Lower lobe of right lung (tissue), 2 donors: Measurements from ENCODE around the gene FTCD. TPM values are rescaled to one million over a fixed set of nuclear protein-coding genes. Genes with fewer than 3 reads are reported as not detected.
A peak's percentile ranks its signal among the peaks of the same experiment; 100 is the strongest.

ENCODE experiments used
- ATAC-seq, 2 donors: fragments of 200-7000 bp; cut with Tn5 transposase; one replicate each; pipeline ENCODE4 v1.9.1; 2020 to 2022; ENCODE audit warnings: mild to moderate bottlenecking in 2 of 2, moderate library complexity in 2 of 2
- DNase-seq: peaks from one replicate; pipeline ENCODE4 v3.0.0-alpha.2; 2020
- H3K27ac ChIP-seq: fragments of 200-600 bp; one replicate; pipeline ENCODE4 v1.8.0; 2022
- H3K27me3 ChIP-seq: fragments of 200-600 bp; one replicate; pipeline ENCODE4 v1.8.0; 2022; ENCODE audit warnings: low read depth
- H3K36me3 ChIP-seq: fragments of 200-600 bp; one replicate; pipeline ENCODE4 v1.8.0; 2022; ENCODE audit warnings: mild to moderate bottlenecking
- H3K4me1 ChIP-seq: fragments of 200-600 bp; one replicate; pipeline ENCODE4 v1.8.0; 2022
- H3K4me3 ChIP-seq: fragments of 200-600 bp; one replicate; pipeline ENCODE4 v1.8.0; 2022; ENCODE audit warnings: mild to moderate bottlenecking
- H3K9me3 ChIP-seq: fragments of 200-600 bp; one replicate; pipeline ENCODE4 v1.8.0; 2022
- CTCF ChIP-seq: fragments of 200-600 bp; IDR thresholded peaks from one replicate; pipeline ENCODE4 v1.8.0; 2022; ENCODE audit warnings: antibody characterized with exemption, mild to moderate bottlenecking
- intact Hi-C: fragments of 100-400 bp; cut with DNase I; formaldehyde crosslinking; loops from one replicate; pipeline ENCODE4 v1.11.0; 2022
- total RNA-seq: library from RNA; stranded (reverse); fragmentation: NEBNext Ultra II Directional; extraction: Animal tissue kit (Norgen Biotek cat#: 25700); gene quantifications from one replicate; pipeline ENCODE4 v1.2.1, GENCODE V29; 2021
- donor health status: DM: no; HTN: yes; CAD: no; lungs with severe emphysema.

FTCD gene
- total RNA-seq, 1 donor from 2014 or later: 1.5 TPM

- H3K9me3 ChIP-seq: peaks cover 6% of the 10 kb centered on the region
- H3K27me3 ChIP-seq: peaks cover 35% of the 10 kb centered on the region
- no peak for TF ChIP-seq CTCF
- H3K36me3 ChIP-seq: no peaks in the 10 kb centered on the region
- intact Hi-C loops: no loop called here
- ATAC-seq (peak; percentile 8 to 41), DNase-seq (peak; percentile 43)
- H3K4me1 ChIP-seq: no peaks in the 10 kb centered on the region
- H3K4me3 ChIP-seq: peak overlapping the region; percentile 59
- H3K27ac ChIP-seq: peak overlapping the region; percentile 77
Measured at GRCh38 chr21:46098303-46099141, 56.9 kb downstream of the FTCD start.

- Histone ChIP-seq H3K36me3 (no peaks in the 10 kb centered on the region), H3K9me3 (peaks cover 6% of the 10 kb centered on the region), H3K4me1 (no peaks in the 10 kb centered on the region), H3K27ac (peak within 1 kb of the TSS; percentile 77), H3K27me3 (peaks cover 35% of the 10 kb centered on the region), H3K4me3 (peak within 1 kb of the TSS; percentile 59)
- peak; percentile 83 to 87 for ATAC-seq
- peak; percentile 55 for DNase-seq
- peak; percentile 22 for TF ChIP-seq CTCF
- intact Hi-C loops: no loop called here
Measured at GRCh38 chr21:46097336-46098293, 57.8 kb downstream of the FTCD start, which contains the start of gene COL6A2. Gene COL6A2, plus strand, starts transcription at chr21:46098112.

GRCh38 chr21:46096596-46097335, 58.6 kb downstream of the FTCD start:
- no peaks in the 10 kb centered on the region for H3K4me1 ChIP-seq
- DNase-seq (no peak), ATAC-seq (no peak)
- H3K9me3 ChIP-seq: no peaks in the 10 kb centered on the region
- intact Hi-C loops: no loop called here
- TF ChIP-seq CTCF: no peak
- peak overlapping the region; percentile 59 for H3K4me3 ChIP-seq
- no peaks in the 10 kb centered on the region for H3K36me3 ChIP-seq
- peak overlapping the region; percentile 77 for H3K27ac ChIP-seq
- peaks cover 35% of the 10 kb centered on the region for H3K27me3 ChIP-seq

- ATAC-seq (no peak), DNase-seq (no peak)
- H3K9me3 ChIP-seq: no peaks in the 10 kb centered on the region
- intact Hi-C loops: no loop called here
- no peaks in the 10 kb centered on the region for H3K36me3 ChIP-seq
- H3K4me1 ChIP-seq: no peaks in the 10 kb centered on the region
- no peak for TF ChIP-seq CTCF
- no peak overlapping the region for H3K4me3 ChIP-seq
- H3K27me3 ChIP-seq: peaks cover 35% of the 10 kb centered on the region
- no peak overlapping the region for H3K27ac ChIP-seq
Measured at GRCh38 chr21:46095814-46096595, 59.4 kb downstream of the FTCD start.
